Activated naive CD8-positive, alpha-beta T cell treated with anti-CD3 and anti-CD28 coated beads for 36 hours (primary cell): Measurements from ENCODE around the gene RGS3. TPM values are rescaled to one million over a fixed set of nuclear protein-coding genes. Genes with fewer than 3 reads are reported as not detected.
A peak's percentile ranks its signal among the peaks of the same experiment; 100 is the strongest.
"Not testable (repeated sequence)": the region's sequence is repeated elsewhere in the genome, so short reads cannot be mapped to it uniquely, and the experiment has no call there.

Source experiments
- DNase-seq: peaks from one replicate; pipeline ENCODE4 v3.0.0; 2021
- H3K27ac Mint-ChIP-seq: one replicate; pipeline ENCODE4 v1.8.0; 2022; ENCODE audit warnings: mild to moderate bottlenecking, moderate library complexity, mixed read lengths
- H3K27me3 Mint-ChIP-seq: one replicate; pipeline ENCODE4 v1.8.0; 2022; ENCODE audit warnings: mild to moderate bottlenecking, mixed read lengths
- H3K36me3 Mint-ChIP-seq: one replicate; pipeline ENCODE4 v1.8.0; 2021; ENCODE audit warnings: mild to moderate bottlenecking, mixed read lengths
- H3K4me1 Mint-ChIP-seq: one replicate; pipeline ENCODE4 v1.8.0; 2021; ENCODE audit warnings: mixed read lengths
- H3K4me3 Mint-ChIP-seq: one replicate; pipeline ENCODE4 v1.8.0; 2022; ENCODE audit warnings: mild to moderate bottlenecking, moderate library complexity, mixed read lengths
- H3K9me3 Mint-ChIP-seq: one replicate; pipeline ENCODE4 v1.8.0; 2022; ENCODE audit warnings: mixed read lengths
- total RNA-seq, 2 experiments: library from RNA; stranded (reverse); gene quantifications; one replicate each; pipeline ENCODE4 v1.2.3, GENCODE V29; 2021

Gene RGS3
- total RNA-seq, 2 experiments from 2014 or later = 61.7 to 65.0 TPM

GRCh38 chr9:113476511-113476916 is 13.0 kb downstream of the RGS3 start:
- Mint-ChIP-seq H3K27me3 (peaks cover 3% of the 10 kb centered on the region), H3K9me3 (no peaks in the 10 kb centered on the region), H3K4me3 (no peak overlapping the region), H3K36me3 (no peaks in the 10 kb centered on the region), H3K4me1 (peaks cover 21% of the 10 kb centered on the region), H3K27ac (no peak overlapping the region)
- no peak for DNase-seq

- no peak for DNase-seq
- Mint-ChIP-seq H3K4me3 (no peak overlapping the region), H3K9me3 (no peaks in the 10 kb centered on the region), H3K27ac (no peak overlapping the region), H3K36me3 (no peaks in the 10 kb centered on the region), H3K4me1 (peaks cover 18% of the 10 kb centered on the region), H3K27me3 (peaks cover 3% of the 10 kb centered on the region)
Measured at GRCh38 chr9:113477058-113477457, 13.5 kb downstream of the RGS3 start.

- Mint-ChIP-seq H3K9me3 (no peaks in the 10 kb centered on the region), H3K36me3 (no peaks in the 10 kb centered on the region), H3K4me1 (peaks cover 18% of the 10 kb centered on the region), H3K27ac (peak overlapping the region; percentile 2), H3K27me3 (peaks cover 3% of the 10 kb centered on the region), H3K4me3 (no peak overlapping the region)
- no peak for DNase-seq
Measured at GRCh38 chr9:113477661-113478060, 14.1 kb downstream of the RGS3 start.

GRCh38 chr9:113479174-113479621 is 15.7 kb downstream of the RGS3 start:
- DNase-seq = peak; percentile 52
- peaks cover 18% of the 10 kb centered on the region for H3K4me1 Mint-ChIP-seq
- H3K4me3 Mint-ChIP-seq = no peak overlapping the region
- no peak overlapping the region for H3K27ac Mint-ChIP-seq
- H3K36me3 Mint-ChIP-seq = no peaks in the 10 kb centered on the region
- H3K27me3 Mint-ChIP-seq = peaks cover 3% of the 10 kb centered on the region
- H3K9me3 Mint-ChIP-seq = no peaks in the 10 kb centered on the region

GRCh38 chr9:113480612-113481011 is 17.1 kb downstream of the RGS3 start:
- Mint-ChIP-seq H3K4me3 (no peak overlapping the region), H3K36me3 (no peaks in the 10 kb centered on the region), H3K4me1 (peaks cover 18% of the 10 kb centered on the region), H3K27me3 (peaks cover 3% of the 10 kb centered on the region), H3K9me3 (no peaks in the 10 kb centered on the region), H3K27ac (no peak overlapping the region)
- no peak for DNase-seq

- peaks cover 18% of the 10 kb centered on the region for H3K4me1 Mint-ChIP-seq
- H3K36me3 Mint-ChIP-seq = no peaks in the 10 kb centered on the region
- H3K4me3 Mint-ChIP-seq = no peak overlapping the region
- peaks cover 3% of the 10 kb centered on the region for H3K27me3 Mint-ChIP-seq
- no peak for DNase-seq
- no peaks in the 10 kb centered on the region for H3K9me3 Mint-ChIP-seq
- H3K27ac Mint-ChIP-seq = no peak overlapping the region
Measured at GRCh38 chr9:113481176-113481787, 17.8 kb downstream of the RGS3 start.

GRCh38 chr9:113482341-113482740 is 18.8 kb downstream of the RGS3 start:
- no peaks in the 10 kb centered on the region for H3K9me3 Mint-ChIP-seq
- no peak overlapping the region for H3K27ac Mint-ChIP-seq
- DNase-seq = no peak
- H3K4me3 Mint-ChIP-seq = no peak overlapping the region
- H3K36me3 Mint-ChIP-seq = no peaks in the 10 kb centered on the region
- H3K27me3 Mint-ChIP-seq = peaks cover 3% of the 10 kb centered on the region
- peaks cover 18% of the 10 kb centered on the region for H3K4me1 Mint-ChIP-seq

GRCh38 chr9:113482991-113483675 is 19.6 kb downstream of the RGS3 start:
- Mint-ChIP-seq H3K9me3 (no peaks in the 10 kb centered on the region), H3K27me3 (peaks cover 2% of the 10 kb centered on the region), H3K4me1 (peaks cover 14% of the 10 kb centered on the region), H3K27ac (no peak overlapping the region), H3K36me3 (no peaks in the 10 kb centered on the region), H3K4me3 (no peak overlapping the region)
- DNase-seq = no peak

GRCh38 chr9:113483676-113484257 is 20.2 kb downstream of the RGS3 start:
- no peak overlapping the region for H3K4me3 Mint-ChIP-seq
- peaks cover 12% of the 10 kb centered on the region for H3K4me1 Mint-ChIP-seq
- H3K27me3 Mint-ChIP-seq = no peaks in the 10 kb centered on the region
- no peak overlapping the region for H3K27ac Mint-ChIP-seq
- no peak for DNase-seq
- no peaks in the 10 kb centered on the region for H3K9me3 Mint-ChIP-seq
- no peaks in the 10 kb centered on the region for H3K36me3 Mint-ChIP-seq

GRCh38 chr9:113484258-113484730 is 20.8 kb downstream of the RGS3 start:
- no peaks in the 10 kb centered on the region for H3K36me3 Mint-ChIP-seq
- no peaks in the 10 kb centered on the region for H3K9me3 Mint-ChIP-seq
- H3K4me1 Mint-ChIP-seq = peaks cover 7% of the 10 kb centered on the region
- DNase-seq = no peak
- no peaks in the 10 kb centered on the region for H3K27me3 Mint-ChIP-seq
- H3K27ac Mint-ChIP-seq = no peak overlapping the region
- no peak overlapping the region for H3K4me3 Mint-ChIP-seq

GRCh38 chr9:113485761-113486115 is 22.2 kb downstream of the RGS3 start:
- no peak overlapping the region for H3K27ac Mint-ChIP-seq
- H3K4me3 Mint-ChIP-seq = no peak overlapping the region
- no peaks in the 10 kb centered on the region for H3K27me3 Mint-ChIP-seq
- no peaks in the 10 kb centered on the region for H3K36me3 Mint-ChIP-seq
- no peaks in the 10 kb centered on the region for H3K4me1 Mint-ChIP-seq
- no peaks in the 10 kb centered on the region for H3K9me3 Mint-ChIP-seq
- no peak for DNase-seq

GRCh38 chr9:113486327-113486726 is 22.8 kb downstream of the RGS3 start:
- DNase-seq = no peak
- Mint-ChIP-seq H3K9me3 (no peaks in the 10 kb centered on the region), H3K4me1 (no peaks in the 10 kb centered on the region), H3K27me3 (no peaks in the 10 kb centered on the region), H3K27ac (no peak overlapping the region), H3K36me3 (no peaks in the 10 kb centered on the region), H3K4me3 (no peak overlapping the region)

- no peak for DNase-seq
- Mint-ChIP-seq H3K27ac (no peak overlapping the region), H3K36me3 (no peaks in the 10 kb centered on the region), H3K4me3 (no peak overlapping the region), H3K27me3 (no peaks in the 10 kb centered on the region), H3K4me1 (peaks cover 5% of the 10 kb centered on the region), H3K9me3 (no peaks in the 10 kb centered on the region)
Measured at GRCh38 chr9:113488071-113488470, 24.5 kb downstream of the RGS3 start.

- no peaks in the 10 kb centered on the region for H3K27me3 Mint-ChIP-seq
- H3K36me3 Mint-ChIP-seq = no peaks in the 10 kb centered on the region
- H3K9me3 Mint-ChIP-seq = no peaks in the 10 kb centered on the region
- no peak overlapping the region for H3K4me3 Mint-ChIP-seq
- H3K27ac Mint-ChIP-seq = no peak overlapping the region
- peaks cover 7% of the 10 kb centered on the region for H3K4me1 Mint-ChIP-seq
- no peak for DNase-seq
Measured at GRCh38 chr9:113488490-113488889, 25.0 kb downstream of the RGS3 start.

- H3K4me1 Mint-ChIP-seq = peaks cover 11% of the 10 kb centered on the region
- not testable (repeated sequence) for H3K27me3 Mint-ChIP-seq, H3K36me3 Mint-ChIP-seq, H3K9me3 Mint-ChIP-seq, H3K4me3 Mint-ChIP-seq, DNase-seq, H3K27ac Mint-ChIP-seq
Measured at GRCh38 chr9:113491147-113491546, 27.6 kb downstream of the RGS3 start.
